GM19372 (cell line): Measurements from ENCODE around the gene CSNK1G2.

Experiments used
- ATAC-seq: cut with Tn5 transposase; IDR thresholded peaks from one replicate; pipeline ENCODE4 v1.9.1; 2021; ENCODE audit warnings: mild to moderate bottlenecking, low read depth, moderate library complexity; ENCODE audit not compliant: unreplicated experiment

Gene CSNK1G2

DNA sequence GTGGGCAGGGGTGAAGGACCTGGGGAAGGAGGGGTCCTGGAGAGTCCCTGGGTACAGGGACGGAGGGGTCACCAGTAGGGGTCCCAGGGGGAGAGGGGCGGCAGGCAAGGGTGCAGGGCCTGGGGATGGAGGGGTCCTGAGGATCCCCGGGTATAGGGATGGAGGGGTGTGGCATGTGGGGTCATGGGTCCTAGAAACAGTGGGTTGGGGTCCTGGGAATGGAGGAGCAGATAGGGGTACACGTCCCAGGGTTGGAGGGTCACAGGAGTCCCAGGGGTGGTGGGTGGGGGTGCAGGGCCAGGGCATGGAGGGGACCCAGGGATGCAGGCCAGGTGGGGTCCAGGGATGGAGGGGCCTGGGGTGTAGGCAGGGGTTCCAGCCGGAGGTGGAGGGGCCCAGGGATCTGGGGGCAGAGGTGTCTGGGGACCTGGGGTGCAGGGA is 73.2 kb downstream of the CSNK1G2 start:
- no peak for ATAC-seq

DNA sequence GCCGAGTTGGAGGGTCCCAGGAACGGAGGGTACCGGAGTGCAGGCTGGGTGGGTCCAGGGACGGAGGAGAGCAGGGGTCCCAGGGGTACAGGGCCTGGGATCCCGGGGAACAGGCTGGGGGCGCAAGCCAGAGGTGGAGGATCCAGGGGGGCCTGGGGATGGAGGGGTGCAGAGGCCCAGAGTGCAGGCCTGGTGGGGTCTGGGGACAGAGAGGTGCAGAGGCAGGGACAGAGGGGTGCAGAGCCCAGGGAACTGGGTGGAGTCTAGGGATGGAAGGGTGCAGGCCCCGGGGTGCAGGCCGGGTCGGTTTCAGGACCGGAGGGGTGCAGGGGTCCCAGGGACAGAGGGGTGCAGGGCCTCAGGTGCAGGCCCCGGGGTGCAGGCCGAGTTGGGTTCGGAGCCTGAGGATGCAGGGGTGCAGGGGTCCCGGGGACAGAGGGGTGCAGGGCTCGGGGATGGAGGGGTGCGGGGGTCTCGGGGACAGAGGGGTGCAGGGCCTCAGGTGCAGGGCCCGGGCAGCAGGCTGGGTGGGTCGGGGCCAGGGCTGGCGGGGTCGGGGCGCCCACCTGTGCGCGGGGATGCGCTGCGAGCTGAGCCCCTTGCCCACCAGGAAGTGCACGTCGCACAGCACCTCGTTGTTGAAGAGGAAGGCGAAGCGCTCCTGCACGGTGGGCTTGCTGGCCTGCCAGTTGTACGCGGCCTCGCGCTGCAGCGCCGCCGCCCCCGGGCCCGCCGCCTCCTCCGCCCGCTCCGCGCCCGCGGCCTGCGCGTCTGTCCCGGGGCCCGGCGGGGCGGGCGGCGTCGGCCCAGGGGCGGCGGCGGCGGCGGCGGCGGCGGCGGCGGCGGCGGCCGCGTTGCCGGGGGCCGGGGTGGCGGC is 74.0 kb downstream of the CSNK1G2 start:
- ATAC-seq: no peak

- no peak for ATAC-seq
These were observed 74.6 kb downstream of the CSNK1G2 start, which contains the start of gene BTBD2 for GRCh38 chr19:2015608-2015950. Gene BTBD2, minus strand, starts transcription at chr19:2015714. Its CDS starts 11 bp downstream, at chr19:2015703.

DNA sequence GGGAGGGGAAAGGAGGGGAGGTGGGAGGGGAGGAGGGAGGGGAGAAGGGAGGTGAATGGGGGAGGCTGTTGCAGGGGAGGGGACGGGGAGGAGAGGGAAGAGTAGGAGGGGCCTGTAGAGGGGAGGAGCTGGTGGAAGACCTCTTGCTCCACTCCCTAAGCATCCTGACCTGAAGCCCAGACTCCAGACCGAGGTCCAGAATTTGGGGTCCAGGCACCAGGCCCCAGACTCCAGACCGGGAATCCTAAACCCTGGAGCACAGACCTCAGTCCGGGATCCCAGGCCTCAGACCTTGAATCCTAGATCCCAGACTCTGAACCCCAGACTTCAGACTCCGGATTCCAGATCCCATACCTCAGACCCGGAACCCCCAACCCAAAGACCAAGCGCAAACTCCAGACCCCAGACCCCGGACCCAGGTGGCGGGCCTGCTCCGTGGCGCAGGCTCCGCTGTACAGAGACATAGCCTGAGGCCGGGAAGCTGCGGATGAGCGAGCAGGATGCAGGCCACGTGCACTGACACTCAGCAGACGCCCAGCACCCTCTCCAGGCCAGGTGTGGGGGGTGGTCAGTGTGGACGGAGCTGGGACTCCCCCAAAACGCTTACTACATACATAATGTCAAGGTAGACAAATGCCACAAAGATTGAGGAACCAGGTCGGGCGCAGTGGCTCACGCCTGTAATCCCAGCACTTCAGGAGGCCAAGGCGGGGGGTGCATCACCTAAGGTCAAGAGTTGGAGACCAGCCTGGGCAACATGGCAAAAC is 75.3 kb downstream of the CSNK1G2 start:
- ATAC-seq: no peak

- ATAC-seq: no peak
These were observed 77.8 kb downstream of the CSNK1G2 start for GRCh38 chr19:2018752-2019151.

DNA sequence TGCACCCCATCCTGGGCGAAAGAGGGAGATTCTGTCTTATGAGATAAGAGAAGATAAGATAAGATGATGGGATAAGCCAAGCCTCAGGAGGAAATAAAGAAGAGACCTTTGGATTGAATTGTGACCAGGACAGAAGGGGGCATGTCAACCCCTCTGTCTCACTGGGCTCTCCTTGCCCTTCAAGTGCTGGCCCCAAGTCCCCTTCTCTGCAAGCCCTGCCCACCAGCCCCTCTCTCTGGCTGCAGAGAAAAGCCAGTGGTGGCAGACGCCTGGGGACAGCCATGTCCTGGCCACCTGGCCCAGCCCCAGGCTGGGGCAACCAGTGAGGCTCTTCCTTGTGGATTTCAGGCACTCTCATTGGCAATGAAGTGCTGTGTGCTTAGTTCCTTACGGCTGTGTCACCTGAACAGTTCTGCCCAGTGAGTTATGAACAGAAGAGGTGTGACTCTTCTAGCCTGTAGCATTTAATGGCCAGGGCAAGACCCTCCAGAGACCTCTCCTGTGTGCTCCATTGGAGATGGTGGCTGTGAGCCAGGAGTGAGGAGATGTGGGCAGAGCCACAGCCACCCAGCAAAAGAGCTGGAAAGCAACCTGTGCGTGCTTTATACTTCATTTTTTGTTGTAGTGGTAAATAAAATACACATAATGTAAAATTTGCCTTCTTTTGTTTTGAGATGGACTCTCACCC is 80.6 kb downstream of the CSNK1G2 start:
- no peak for ATAC-seq

- no peak for ATAC-seq
These were observed 81.3 kb downstream of the CSNK1G2 start for GRCh38 chr19:2022289-2022688.

DNA sequence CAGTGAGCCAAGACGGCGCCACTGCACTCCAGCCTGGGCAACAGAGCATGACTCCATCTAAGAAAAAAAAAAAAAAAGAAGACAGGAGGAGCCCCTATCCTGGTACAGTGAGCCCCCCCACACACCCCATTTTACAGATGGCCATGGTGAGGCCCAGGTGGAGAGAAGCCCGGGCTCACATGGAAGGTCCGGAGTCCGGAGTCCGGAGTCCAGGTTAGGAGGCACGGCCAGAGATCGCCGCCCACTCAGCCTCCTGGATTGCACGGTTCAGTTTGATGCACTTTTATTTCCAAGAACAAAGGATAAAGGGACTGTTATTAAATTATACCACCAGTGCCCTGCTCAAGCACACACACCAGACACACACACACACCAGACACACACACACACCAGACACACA is 85.8 kb downstream of the CSNK1G2 start:
- no peak for ATAC-seq

GRCh38 chr19:2027361-2027760 is 86.4 kb downstream of the CSNK1G2 start:
- no peak for ATAC-seq
